MM.1S (cell line): ENCODE data around the gene CIDEC.
"Not testable (repeated sequence)": the region's sequence is repeated elsewhere in the genome, so short reads cannot be mapped to it uniquely, and the experiment has no call there.

Source experiments
- EZH2phosphoT487 ChIP-seq: fragments of 300-600 bp; sonication (generic); IDR thresholded peaks from 2 replicates; pipeline ENCODE4 v1.6.1; 2018; ENCODE audit warnings: antibody characterized with exemption, low read length
- TF ChIP-seq, protein P1 (sequence below): fragments of 300-600 bp; sonication (generic); IDR thresholded peaks from 2 replicates; pipeline ENCODE4 v1.5.1; 2016; ENCODE audit warnings: antibody characterized with exemption, low read length, mixed read lengths

DNA sequence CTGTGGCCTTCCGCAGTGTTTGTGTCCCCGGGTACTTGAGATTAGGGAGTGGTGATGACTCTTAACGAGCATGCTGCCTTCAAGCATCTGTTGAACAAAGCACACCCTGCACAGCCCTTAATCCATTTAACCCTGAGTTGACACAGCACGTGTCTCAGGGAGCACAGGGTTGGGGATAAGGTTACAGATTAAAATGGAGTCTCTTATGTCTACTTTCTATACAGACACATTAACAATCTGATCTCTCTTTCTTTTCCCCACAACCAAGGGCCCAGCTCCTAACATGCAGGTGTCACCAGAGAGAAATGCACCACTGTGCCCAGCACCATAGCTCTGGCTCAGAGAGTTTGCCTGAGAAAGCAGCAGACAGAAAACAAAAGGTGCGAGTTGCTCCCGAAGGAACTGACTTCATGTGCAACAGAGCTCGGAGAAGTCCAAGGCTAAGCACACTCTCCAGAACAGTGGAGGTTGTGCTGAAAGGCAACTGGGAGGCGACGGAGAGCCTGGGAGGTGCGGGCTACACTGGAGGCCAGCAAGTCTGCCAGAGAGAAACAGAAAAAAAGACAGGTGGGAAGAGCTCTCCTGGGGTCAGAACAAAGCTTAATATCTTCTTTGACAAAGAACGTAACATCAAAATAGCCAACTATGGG lies 25.6 kb downstream of the CIDEC start:
- TF ChIP-seq, protein P1, sequence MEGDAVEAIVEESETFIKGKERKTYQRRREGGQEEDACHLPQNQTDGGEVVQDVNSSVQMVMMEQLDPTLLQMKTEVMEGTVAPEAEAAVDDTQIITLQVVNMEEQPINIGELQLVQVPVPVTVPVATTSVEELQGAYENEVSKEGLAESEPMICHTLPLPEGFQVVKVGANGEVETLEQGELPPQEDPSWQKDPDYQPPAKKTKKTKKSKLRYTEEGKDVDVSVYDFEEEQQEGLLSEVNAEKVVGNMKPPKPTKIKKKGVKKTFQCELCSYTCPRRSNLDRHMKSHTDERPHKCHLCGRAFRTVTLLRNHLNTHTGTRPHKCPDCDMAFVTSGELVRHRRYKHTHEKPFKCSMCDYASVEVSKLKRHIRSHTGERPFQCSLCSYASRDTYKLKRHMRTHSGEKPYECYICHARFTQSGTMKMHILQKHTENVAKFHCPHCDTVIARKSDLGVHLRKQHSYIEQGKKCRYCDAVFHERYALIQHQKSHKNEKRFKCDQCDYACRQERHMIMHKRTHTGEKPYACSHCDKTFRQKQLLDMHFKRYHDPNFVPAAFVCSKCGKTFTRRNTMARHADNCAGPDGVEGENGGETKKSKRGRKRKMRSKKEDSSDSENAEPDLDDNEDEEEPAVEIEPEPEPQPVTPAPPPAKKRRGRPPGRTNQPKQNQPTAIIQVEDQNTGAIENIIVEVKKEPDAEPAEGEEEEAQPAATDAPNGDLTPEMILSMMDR = not testable (repeated sequence)
- not testable (repeated sequence) for TF ChIP-seq EZH2phosphoT487
